ENCODE data around the gene OR2T5.
"Not testable (repeated sequence)": the region's sequence is repeated elsewhere in the genome, so short reads cannot be mapped to it uniquely, and the experiment has no call there.

OR2T5 gene, protein sequence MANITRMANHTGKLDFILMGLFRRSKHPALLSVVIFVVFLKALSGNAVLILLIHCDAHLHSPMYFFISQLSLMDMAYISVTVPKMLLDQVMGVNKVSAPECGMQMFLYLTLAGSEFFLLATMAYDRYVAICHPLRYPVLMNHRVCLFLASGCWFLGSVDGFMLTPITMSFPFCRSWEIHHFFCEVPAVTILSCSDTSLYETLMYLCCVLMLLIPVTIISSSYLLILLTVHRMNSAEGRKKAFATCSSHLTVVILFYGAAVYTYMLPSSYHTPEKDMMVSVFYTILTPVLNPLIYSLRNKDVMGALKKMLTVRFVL

DNA sequence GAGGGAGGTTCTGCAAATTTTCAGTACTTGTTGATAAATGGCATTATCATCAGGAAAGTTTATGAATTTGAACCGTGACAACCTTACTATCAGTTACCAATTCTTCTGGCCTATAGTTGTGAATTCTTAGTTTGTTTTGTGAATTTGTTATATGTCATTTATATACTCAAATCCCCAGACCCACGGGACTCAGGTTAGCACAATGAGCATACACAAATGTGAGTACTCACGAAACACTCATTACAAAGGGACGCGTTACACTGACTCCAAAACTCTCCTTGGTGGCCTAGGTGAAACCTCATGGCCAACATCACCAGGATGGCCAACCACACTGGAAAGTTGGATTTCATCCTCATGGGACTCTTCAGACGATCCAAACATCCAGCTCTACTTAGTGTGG lies at the start of gene OR2T5:
OR2T5 (plus strand) TSS at position 301 of the 400 bp plus-strand sequence; CDS start at position 301, 0 bp downstream.
- DNase-seq (ENCODE audit: extremely low read depth, low read depth): not testable (repeated sequence)

DNA sequence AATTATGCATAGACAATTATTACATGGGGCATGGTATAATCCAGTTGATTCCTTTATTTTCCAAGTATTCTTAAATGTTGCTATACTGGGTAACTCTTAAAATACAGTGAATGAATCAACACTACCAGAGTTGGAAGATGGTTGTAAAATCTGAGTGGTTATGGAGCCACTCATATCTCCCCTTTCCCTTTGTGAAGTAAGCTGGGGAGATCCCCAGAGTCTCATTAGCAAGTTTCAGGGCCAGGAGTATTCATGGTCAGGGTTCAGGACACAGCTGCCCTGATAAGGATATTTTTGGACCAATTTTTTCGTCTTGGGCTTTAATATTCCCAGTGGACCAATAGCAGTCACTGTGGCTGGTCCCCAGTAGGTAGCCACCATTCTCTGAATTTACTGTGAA lies 49.7 kb upstream of the OR2T5 start:
- H3K4me3 ChIP-seq (replicated peaks; ENCODE audit: low read depth, low read length); DNase-seq (ENCODE audit: extremely low read depth, low read depth): not testable (repeated sequence)

More for the DNA sequence above, at the start of gene OR2T5:
- H3K4me3 ChIP-seq (replicated peaks; ENCODE audit: low read depth, low read length): not testable (repeated sequence)

DNA sequence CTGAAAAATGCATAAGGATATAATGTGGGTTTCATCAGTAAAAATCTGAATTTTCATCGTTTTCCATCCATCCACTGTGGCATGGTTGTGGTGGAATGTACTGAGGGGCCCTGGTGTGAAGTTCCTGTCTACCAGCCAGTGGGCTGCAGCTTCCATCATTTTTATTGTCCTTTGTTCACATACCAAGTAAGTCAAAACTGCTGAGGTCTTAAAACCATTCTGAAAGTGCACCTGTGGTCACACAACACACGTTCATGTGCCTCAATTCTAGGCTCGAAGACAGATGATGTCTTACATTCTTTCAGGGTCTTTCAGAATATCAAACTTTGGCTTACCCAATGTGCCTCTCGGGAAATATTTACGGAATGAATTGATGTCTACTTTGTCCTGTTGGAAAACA lies 49.1 kb upstream of the OR2T5 start:
- H3K4me3 ChIP-seq (replicated peaks; ENCODE audit: low read depth, low read length); DNase-seq (ENCODE audit: extremely low read depth, low read depth): not testable (repeated sequence)

DNA sequence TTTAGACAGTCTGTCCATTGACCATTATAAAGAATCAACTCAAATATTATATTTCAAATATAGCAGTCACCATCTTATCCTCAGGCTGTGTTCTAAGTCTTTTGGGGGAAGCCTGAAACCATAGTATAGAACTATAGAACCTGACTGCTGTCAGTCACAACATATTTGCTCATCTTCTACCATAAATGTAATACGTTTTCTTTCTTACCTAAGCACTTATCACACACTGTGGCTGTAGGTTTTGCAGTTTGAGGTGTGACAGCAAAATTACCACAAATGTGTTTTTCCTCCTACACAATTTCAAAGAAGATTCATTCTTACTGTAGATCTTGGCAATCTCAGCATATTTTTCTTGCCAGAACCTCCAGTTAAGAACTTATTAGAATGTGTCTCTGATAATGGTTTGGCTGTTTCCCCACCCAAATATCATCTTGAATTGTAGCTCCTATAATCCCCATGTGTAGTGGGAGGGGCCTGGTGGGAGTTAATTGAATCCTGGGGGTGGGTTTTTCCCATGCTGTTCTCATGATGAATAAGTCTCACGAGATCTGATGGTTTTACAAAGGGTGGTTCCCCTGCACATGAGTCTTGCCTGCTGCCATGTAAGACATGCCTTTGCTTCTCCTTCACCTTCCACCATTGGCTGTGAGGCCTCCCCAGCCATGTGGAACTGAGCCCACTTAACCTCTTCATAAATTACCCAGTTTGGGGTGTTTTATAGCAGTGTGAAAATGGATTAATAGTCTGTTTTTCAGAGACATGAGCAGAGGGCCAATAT lies 45.7 kb upstream of the OR2T5 start:
- H3K4me3 ChIP-seq (replicated peaks; ENCODE audit: low read depth, low read length); DNase-seq (ENCODE audit: extremely low read depth, low read depth): not testable (repeated sequence)

DNA sequence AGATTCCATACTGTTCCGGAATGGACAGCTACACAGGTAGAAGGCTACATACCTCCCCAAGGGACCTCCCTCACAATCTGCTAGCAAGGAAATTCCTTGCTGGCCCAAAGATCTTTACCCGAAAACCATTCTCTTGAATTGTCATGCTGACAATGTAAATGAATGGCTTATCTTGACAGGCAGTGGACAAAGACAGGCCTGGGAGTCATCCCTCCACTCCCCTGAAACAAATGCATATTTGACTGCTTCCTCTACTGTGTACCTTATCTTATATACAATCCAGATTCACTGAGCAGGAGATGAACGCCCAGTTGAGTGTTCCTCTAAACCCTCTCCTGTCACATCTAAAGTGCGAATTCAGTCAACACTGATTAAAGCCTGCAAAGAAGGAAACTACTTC lies 43.8 kb upstream of the OR2T5 start:
- H3K4me3 ChIP-seq (replicated peaks; ENCODE audit: low read depth, low read length); DNase-seq (ENCODE audit: extremely low read depth, low read depth): not testable (repeated sequence)

DNA sequence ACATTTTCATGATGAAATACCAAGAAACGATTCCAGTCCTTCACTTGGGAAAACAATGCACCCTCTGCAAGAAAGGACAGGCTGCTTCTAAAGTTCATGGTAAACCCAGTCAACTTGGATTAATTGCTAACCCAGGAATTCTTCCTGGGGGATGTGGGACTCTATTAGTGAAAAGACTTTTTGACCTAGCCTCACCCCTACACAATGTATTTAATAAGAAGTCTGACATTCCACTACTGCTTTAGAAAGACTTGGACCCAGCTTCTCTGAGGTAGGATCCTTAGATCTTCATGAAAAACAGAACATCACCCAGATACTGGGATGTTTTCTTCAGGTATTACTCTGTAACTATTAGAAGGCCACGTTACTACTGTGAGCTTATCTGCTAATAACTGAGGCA lies 43.0 kb upstream of the OR2T5 start, which contains the start of gene OR2T2:
OR2T2 (plus strand) TSS at position 239 of the 400 bp plus-strand sequence. CDS start 7,161 bp downstream, outside the sequence.
- H3K4me3 ChIP-seq (replicated peaks; ENCODE audit: low read depth, low read length); DNase-seq (ENCODE audit: extremely low read depth, low read depth): not testable (repeated sequence)

DNA sequence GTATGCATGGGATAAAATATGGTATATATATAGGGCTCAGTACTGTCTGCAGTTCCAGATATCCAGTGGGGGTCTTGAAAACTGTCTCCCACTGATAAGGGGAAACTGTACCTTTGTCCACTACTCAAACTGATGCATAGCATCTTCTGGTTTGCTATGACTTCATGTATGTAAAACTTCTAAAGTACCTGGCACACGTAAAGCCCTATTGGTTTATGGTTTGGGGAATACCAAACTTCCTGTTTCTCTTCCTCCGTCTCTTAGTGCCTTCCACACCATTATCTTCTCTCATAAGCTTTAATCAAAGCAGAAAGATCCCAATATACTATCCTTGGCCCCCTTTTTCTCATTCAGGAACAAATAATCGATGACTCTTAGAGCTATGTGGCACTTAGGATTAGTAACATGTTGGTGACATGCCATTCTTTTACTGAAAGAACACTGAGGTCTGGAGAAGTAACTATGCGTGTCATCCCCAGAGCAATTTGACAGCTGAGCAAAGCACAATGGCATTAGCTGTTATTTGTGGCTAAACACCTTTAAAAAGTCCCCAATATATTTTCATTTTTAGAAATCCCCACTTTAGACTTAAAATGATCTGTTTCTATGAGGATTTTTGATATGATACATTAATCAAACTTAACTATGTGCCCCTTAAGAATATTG lies 39.8 kb upstream of the OR2T5 start:
- H3K4me3 ChIP-seq (replicated peaks; ENCODE audit: low read depth, low read length); DNase-seq (ENCODE audit: extremely low read depth, low read depth): not testable (repeated sequence)

DNA sequence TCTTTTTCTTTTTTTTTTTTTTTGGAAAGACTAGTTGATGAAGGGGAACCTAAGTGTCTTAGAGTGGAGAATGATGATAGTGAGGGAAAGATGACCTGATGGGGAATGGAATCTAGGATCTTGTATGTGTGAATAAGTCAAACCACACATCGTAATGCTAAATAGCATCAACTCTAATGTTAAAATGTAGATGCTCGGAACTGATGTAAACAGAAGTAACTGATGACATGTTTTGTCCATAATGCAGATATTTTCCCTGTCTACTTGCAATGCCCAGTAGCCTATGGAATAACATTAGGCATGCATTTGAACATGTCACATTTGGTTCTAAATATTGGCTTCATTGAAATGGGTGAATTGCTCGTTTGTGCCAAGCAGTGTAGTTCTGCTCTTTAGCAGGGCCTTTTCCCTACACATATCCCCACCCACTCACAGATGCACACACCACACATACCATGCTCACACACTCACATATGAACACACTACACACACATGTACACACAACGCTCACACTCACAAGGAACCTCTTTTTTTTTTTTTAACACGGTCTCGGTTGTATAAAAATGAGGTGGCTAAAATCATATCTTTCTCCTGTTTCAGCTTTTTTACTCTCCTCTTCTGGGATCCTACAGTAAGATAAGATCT lies 38.4 kb upstream of the OR2T5 start:
- not testable (repeated sequence) for H3K4me3 ChIP-seq (replicated peaks; ENCODE audit: low read depth, low read length); DNase-seq (ENCODE audit: extremely low read depth, low read depth)

DNA sequence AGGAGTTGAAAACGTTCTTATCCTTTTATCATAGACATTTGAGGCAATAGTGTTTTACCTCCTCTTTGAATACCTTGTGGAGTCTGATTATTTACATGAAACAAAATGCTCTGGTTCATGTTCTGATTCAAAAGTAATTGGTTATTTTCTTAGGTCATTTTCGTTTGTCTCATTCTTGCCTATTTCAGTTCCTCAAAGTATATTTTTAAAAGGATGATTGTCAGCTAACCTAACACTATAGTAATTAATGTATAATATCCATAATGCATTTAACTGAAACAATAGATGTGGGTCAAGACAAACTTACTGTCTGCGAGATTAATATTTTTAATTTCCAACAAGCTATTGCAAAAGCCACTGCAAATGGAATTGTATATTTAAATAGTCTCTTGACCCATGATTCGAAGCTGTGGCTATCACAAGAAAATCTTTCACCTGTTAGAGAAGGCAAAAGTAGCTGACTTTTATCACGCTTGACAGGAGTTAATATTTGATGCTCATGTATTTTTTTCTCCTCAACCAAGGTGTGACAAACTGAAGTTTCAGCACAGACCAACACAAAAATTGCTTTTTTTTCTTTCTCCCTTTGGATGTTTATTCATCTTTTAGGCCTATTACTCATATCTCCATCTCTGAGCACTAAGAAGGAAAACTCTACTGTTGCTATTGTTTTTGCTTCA lies 37.8 kb upstream of the OR2T5 start:
- not testable (repeated sequence) for DNase-seq (ENCODE audit: extremely low read depth, low read depth); H3K4me3 ChIP-seq (replicated peaks; ENCODE audit: low read depth, low read length)

DNA sequence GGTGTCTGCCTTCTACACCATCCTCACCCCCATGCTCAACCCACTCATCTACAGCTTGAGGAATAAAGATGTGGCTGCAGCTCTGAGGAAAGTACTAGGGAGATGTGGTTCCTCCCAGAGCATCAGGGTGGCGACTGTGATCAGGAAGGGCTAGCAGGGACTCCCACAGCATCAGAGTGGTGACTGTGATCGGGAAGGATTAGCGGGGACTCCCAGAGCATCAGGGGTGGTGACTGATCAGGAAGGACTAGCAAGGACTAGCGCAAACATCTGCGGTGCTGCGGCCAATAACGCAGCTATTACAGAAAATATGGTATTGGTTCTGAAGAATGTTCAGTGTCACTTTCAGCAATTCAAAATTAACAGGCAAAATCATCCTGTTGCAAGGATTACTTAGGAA lies 34.8 kb upstream of the OR2T5 start:
- not testable (repeated sequence) for H3K4me3 ChIP-seq (replicated peaks; ENCODE audit: low read depth, low read length); DNase-seq (ENCODE audit: extremely low read depth, low read depth)

DNA sequence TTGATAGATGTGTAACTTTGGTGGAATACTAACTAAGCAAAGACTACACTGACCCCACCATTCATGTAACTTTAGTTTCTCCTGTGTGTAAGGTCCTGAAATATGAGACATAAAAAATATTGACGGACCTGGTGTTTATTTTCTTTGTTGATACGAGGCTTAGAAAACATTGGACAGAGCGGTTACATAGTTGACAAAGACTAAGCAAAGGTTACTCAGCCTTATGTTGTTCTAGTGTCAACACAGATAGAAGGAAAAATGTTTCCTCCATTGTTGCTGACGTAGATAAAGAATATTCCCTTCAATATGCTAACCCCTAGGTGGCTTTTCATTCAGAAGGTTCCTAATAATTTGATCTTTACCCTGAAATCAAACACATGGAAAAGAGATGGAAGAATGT lies 33.3 kb upstream of the OR2T5 start:
- not testable (repeated sequence) for H3K4me3 ChIP-seq (replicated peaks; ENCODE audit: low read depth, low read length); DNase-seq (ENCODE audit: extremely low read depth, low read depth)

DNA sequence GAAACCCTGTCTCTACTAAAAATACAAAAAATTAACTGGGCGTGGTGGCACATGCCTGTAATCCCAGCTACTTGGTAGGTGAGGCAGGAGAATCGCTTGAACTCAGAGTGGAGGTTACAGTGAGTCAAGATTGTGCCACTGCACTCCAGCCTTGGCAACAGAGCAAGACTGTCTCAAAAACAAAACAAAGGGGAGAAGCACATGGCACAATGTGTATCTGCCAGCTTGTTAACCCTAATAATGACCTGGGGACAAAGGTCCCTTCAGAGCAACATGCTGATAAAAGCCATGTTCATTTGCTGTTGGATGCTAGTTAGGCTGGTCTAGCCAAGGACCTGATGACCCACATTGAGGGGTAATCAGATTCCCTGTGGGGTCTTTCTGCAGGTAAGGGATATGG lies 31.8 kb upstream of the OR2T5 start:
- DNase-seq (ENCODE audit: extremely low read depth, low read depth); H3K4me3 ChIP-seq (replicated peaks; ENCODE audit: low read depth, low read length): not testable (repeated sequence)

DNA sequence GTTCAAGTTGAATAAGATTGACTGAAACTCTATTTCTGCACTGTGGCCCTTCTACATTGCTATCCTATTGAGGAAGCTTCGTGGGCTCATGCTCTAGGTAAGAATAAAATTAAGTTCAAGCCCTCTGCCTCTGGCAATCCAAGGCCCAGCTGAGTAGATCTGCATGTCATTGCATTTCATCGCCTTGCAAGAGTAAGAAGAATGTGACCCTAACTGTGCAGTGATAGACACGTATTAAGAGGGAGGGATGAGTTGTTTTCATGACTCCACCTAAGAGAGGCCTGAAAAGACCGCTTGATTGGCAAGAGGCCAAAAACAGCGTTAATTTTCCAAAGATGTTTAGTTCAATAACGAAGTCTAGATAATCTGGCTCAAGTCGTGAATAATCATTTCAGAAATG lies 29.3 kb upstream of the OR2T5 start:
- not testable (repeated sequence) for DNase-seq (ENCODE audit: extremely low read depth, low read depth); H3K4me3 ChIP-seq (replicated peaks; ENCODE audit: low read depth, low read length)
